ENCODE measurements around the gene CD84. TPM values are rescaled to one million over a fixed set of nuclear protein-coding genes. Genes with fewer than 3 reads are reported as not detected.

Gene CD84
- total RNA-seq, 2 experiments from 2014 or later, result 32.7 to 36.9 TPM

- Mint-ChIP-seq H3K27me3 (no peaks in the 10 kb centered on the region), H3K9me3 (peaks cover 7% of the 10 kb centered on the region), H3K36me3 (ENCODE audit: low read depth) (peaks cover 38% of the 10 kb centered on the region), H3K4me1 (ENCODE audit: low read depth) (peaks cover 89% of the 10 kb centered on the region), H3K27ac (peak overlapping the region; percentile 99), H3K4me3 (peak overlapping the region; percentile 96)
- Histone ChIP-seq H3K36me3 (ENCODE audit: insufficient read depth, low read length) (no peaks in the 10 kb centered on the region), H3K4me3 (ENCODE audit: low read length) (peak overlapping the region; percentile 70), H3K9me3 (ENCODE audit: control insufficient read depth in 1 of 2, insufficient read depth in 1 of 2, low read length in 2 of 2) (peaks cover 0 to 5% of the 10 kb centered on the region in 2 experiments), H3K27ac (ENCODE audit: low read depth in 1 of 2, low read length in 2 of 2) (peak overlapping the region; percentile 66 to 78), H3K4me1 (ENCODE audit: insufficient read depth, low read length) (peaks cover 4% of the 10 kb centered on the region), H3K27me3 (ENCODE audit: control insufficient read depth in 1 of 2, insufficient read depth in 2 of 2, low read length in 2 of 2) (no peaks in the 10 kb centered on the region)
- ChIA-PET POLR2A (interaction anchor here (0.8 to 2.2 kb wide), 12 partner anchors 14 to 107 kb away, joined by 3 to 20 read pairs (median 5); no protein-coding TSS in a partner anchor), CTCF (interaction anchor here (1.4 to 2.0 kb wide), 3 partner anchors 9 to 84 kb away, joined by 3 to 8 read pairs (median 4); no protein-coding TSS in a partner anchor)
- no peak for TF ChIP-seq CTCF (IDR thresholded peaks at IDR 0.05)
- intact Hi-C loops (cut with DNase I, micrococcal nuclease), result loop anchor here (2.0 to 5.0 kb wide), 4 partner anchors 19 to 84 kb away; partner anchors contain the start of gene CD84 (in 1 of the 2)
- DNase-seq (no peak), ATAC-seq (ENCODE audit: poor library complexity) (no peak)
Observed at GRCh38 chr1:160521554-160521953, 57.7 kb downstream of the CD84 start.

DNA sequence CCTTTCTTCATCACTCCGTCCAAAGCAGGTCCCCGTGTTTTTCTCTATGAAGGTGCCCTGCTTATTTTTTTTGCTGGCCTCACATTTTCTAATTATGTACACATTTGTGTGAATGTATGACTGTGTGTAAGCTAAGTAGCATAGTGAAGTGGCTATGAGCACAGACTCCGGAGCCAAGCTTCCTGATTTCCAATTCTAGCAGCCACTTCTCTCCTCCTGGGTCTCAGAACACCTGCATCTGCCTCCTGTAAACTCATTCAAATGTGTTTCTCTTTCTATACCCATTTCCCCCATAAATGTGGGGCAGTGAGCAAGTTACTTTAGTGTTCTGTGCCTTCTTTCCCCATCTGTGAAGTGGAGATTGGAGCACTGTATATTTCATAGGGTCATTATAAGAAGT, 58.3 kb downstream of the CD84 start:
- H3K36me3 Mint-ChIP-seq (ENCODE audit: low read depth), result peaks cover 39% of the 10 kb centered on the region
- ChIA-PET POLR2A (interaction anchor here (1.0 to 1.6 kb wide), 3 partner anchors 19 to 64 kb away, joined by 3 to 12 read pairs (median 3); no protein-coding TSS in a partner anchor), CTCF (no interaction called here)
- intact Hi-C loops (cut with DNase I, micrococcal nuclease), result loop anchor here (2.0 to 5.0 kb wide), 4 partner anchors 20 to 84 kb away; partner anchors contain the start of gene CD84 (in 1 of the 2)
- H3K4me3 Mint-ChIP-seq, result peak overlapping the region; percentile 96
- H3K27me3 Mint-ChIP-seq, result no peaks in the 10 kb centered on the region
- peaks cover 5% of the 10 kb centered on the region for H3K9me3 Mint-ChIP-seq
- Histone ChIP-seq H3K36me3 (ENCODE audit: insufficient read depth, low read length) (no peaks in the 10 kb centered on the region), H3K9me3 (ENCODE audit: control insufficient read depth in 1 of 2, insufficient read depth in 1 of 2, low read length in 2 of 2) (peaks cover 0 to 2% of the 10 kb centered on the region in 2 experiments), H3K27ac (ENCODE audit: low read depth in 1 of 2, low read length in 2 of 2) (peak overlapping the region; percentile 66 to 78), H3K4me1 (ENCODE audit: insufficient read depth, low read length) (peaks cover 4% of the 10 kb centered on the region), H3K27me3 (ENCODE audit: control insufficient read depth in 1 of 2, insufficient read depth in 2 of 2, low read length in 2 of 2) (no peaks in the 10 kb centered on the region), H3K4me3 (ENCODE audit: low read length) (peak overlapping the region; percentile 70)
- DNase-seq, result peak in 1 of 14 experiments; percentile 39
- no peak for TF ChIP-seq CTCF (IDR thresholded peaks at IDR 0.05)
- peak overlapping the region; percentile 99 for H3K27ac Mint-ChIP-seq
- no peak for ATAC-seq (ENCODE audit: poor library complexity)
- H3K4me1 Mint-ChIP-seq (ENCODE audit: low read depth), result peaks cover 94% of the 10 kb centered on the region

DNA sequence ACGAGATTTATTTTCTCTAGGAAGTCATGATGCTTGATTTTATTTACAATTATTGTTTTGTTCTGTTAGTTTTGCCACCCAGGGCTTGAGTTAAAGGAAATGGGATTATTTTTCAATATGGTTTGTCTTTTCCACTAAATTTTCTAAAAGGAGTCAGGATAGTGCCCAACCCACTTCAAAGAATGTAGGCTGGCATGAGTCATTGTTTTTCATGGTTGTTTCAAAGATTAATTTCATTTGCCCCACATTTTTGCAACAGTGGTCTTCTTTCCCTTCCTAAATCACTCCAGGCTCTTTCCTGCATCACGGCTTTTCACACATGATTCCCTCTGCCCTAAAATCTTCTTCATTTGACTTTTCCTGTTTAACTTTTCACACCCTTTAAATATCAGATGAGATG, 58.7 kb downstream of the CD84 start:
- Histone ChIP-seq H3K27me3 (ENCODE audit: control insufficient read depth in 1 of 2, insufficient read depth in 2 of 2, low read length in 2 of 2) (no peaks in the 10 kb centered on the region), H3K4me3 (ENCODE audit: low read length) (peak overlapping the region; percentile 70), H3K4me1 (ENCODE audit: insufficient read depth, low read length) (peaks cover 4% of the 10 kb centered on the region), H3K27ac (ENCODE audit: low read depth in 1 of 2, low read length in 2 of 2) (peak overlapping the region; percentile 66 to 78), H3K9me3 (ENCODE audit: control insufficient read depth in 1 of 2, insufficient read depth in 1 of 2, low read length in 2 of 2) (no peaks in the 10 kb centered on the region), H3K36me3 (ENCODE audit: insufficient read depth, low read length) (no peaks in the 10 kb centered on the region)
- peaks cover 97% of the 10 kb centered on the region for H3K4me1 Mint-ChIP-seq (ENCODE audit: low read depth)
- peaks cover 44% of the 10 kb centered on the region for H3K36me3 Mint-ChIP-seq (ENCODE audit: low read depth)
- ATAC-seq (ENCODE audit: poor library complexity) (no peak), DNase-seq (no peak)
- H3K4me3 Mint-ChIP-seq, result peak overlapping the region; percentile 96
- ChIA-PET CTCF (interaction anchor here (1.7 kb wide), 1 partner anchor 20 kb away, joined by 4 read pairs; no protein-coding TSS in a partner anchor), POLR2A (interaction anchor here (0.7 to 1.1 kb wide), 5 partner anchors 9 to 177 kb away, joined by 3 to 6 read pairs (median 3); partner anchors contain the start of genes COPA and NCSTN)
- no peak for TF ChIP-seq CTCF (IDR thresholded peaks at IDR 0.05)
- intact Hi-C loops (cut with DNase I, micrococcal nuclease), result loop anchor here (2.0 to 5.0 kb wide), 4 partner anchors 20 to 83 kb away; partner anchors contain the start of gene CD84 (in 1 of the 2)
- peaks cover 3% of the 10 kb centered on the region for H3K9me3 Mint-ChIP-seq
- peak overlapping the region; percentile 99 for H3K27ac Mint-ChIP-seq
- no peaks in the 10 kb centered on the region for H3K27me3 Mint-ChIP-seq
